GM23248 (cell line): ENCODE measurements around the gene DCAF5. TPM values are rescaled to one million over a fixed set of nuclear protein-coding genes. Genes with fewer than 3 reads are reported as not detected.

Source experiments
- DNase-seq: peaks from one replicate; pipeline ENCODE4 v3.0.0-alpha.2; 2015
- H2AFZ ChIP-seq: fragments of 200-600 bp; sonication (generic); 2 replicates; pipeline ENCODE4 v1.6.1; 2016; ENCODE audit warnings: antibody characterized with exemption
- H3F3A ChIP-seq: fragments of 200-600 bp; sonication (generic); 2 replicates; pipeline ENCODE4 v1.6.1; 2016; ENCODE audit warnings: mild to moderate bottlenecking, antibody characterized with exemption, mixed run types; ENCODE audit not compliant: insufficient read depth
- H3K27ac ChIP-seq: fragments of 200-600 bp; sonication (generic); 2 replicates; pipeline ENCODE4 v1.5.1; 2016; ENCODE audit warnings: mild to moderate bottlenecking
- H3K27me3 ChIP-seq: fragments of 200-600 bp; sonication (generic); replicated peaks from 2 replicates; pipeline ENCODE4 v1.6.1; 2016; ENCODE audit warnings: mild to moderate bottlenecking; ENCODE audit not compliant: insufficient read depth
- H3K36me3 ChIP-seq: fragments of 200-600 bp; sonication (generic); 2 replicates; pipeline ENCODE4 v1.6.1; 2016; ENCODE audit warnings: low read depth, mild to moderate bottlenecking
- H3K4me1 ChIP-seq: fragments of 200-600 bp; sonication (generic); 2 replicates; pipeline ENCODE4 v1.6.1; 2016; ENCODE audit warnings: mild to moderate bottlenecking; ENCODE audit not compliant: insufficient read depth
- H3K4me2 ChIP-seq: fragments of 200-600 bp; sonication (generic); one replicate; pipeline ENCODE4 v1.6.1; 2016; ENCODE audit warnings: mild to moderate bottlenecking; ENCODE audit not compliant: unreplicated experiment
- H3K4me3 ChIP-seq: fragments of 200-600 bp; sonication (generic); 2 replicates; pipeline ENCODE4 v1.5.1; 2016; ENCODE audit warnings: mild to moderate bottlenecking
- H3K79me2 ChIP-seq: fragments of 200-600 bp; sonication (generic); 2 replicates; pipeline ENCODE4 v1.6.1; 2016; ENCODE audit warnings: mild to moderate bottlenecking; ENCODE audit not compliant: insufficient read depth
- H3K9ac ChIP-seq: fragments of 200-600 bp; sonication (generic); 2 replicates; pipeline ENCODE4 v1.6.1; 2016; ENCODE audit warnings: mild to moderate bottlenecking
- H3K9me2 ChIP-seq: fragments of 200-600 bp; sonication (generic); 2 replicates; pipeline ENCODE4 v1.6.1; 2016; ENCODE audit warnings: mixed run types, mild to moderate bottlenecking, moderate library complexity; ENCODE audit not compliant: insufficient read depth
- H3K9me3 ChIP-seq: fragments of 200-600 bp; sonication (generic); one replicate; pipeline ENCODE4 v1.6.1; 2017; ENCODE audit warnings: low read depth
- H4K20me1 ChIP-seq: fragments of 200-600 bp; sonication (generic); 2 replicates; pipeline ENCODE4 v1.6.0; 2016; ENCODE audit not compliant: insufficient read depth
- EZH2 ChIP-seq: fragments of 200-600 bp; sonication (generic); IDR thresholded peaks from 2 replicates; pipeline ENCODE4 v1.6.1; 2018; ENCODE audit warnings: antibody characterized with exemption, mild to moderate bottlenecking; ENCODE audit not compliant: insufficient read depth, poor library complexity, severe bottlenecking
- EZH2phosphoT487 ChIP-seq: fragments of 200-600 bp; sonication (generic); IDR thresholded peaks from 2 replicates; pipeline ENCODE4 v1.6.1; 2018; ENCODE audit warnings: antibody characterized with exemption, moderate library complexity, mild to moderate bottlenecking, low read depth; ENCODE audit not compliant: insufficient read depth
- WGBS, 2 experiments: methylation state at CpG; one replicate each; pipeline ENCODE4 v1.1.6; 2015 to 2017; ENCODE audit warnings: low lambda C conversion rate in 2 of 2, low coverage in 1 of 2; ENCODE audit errors: missing lambda C conversion rate in 2 of 2; 5-methylcytosine and 5-hydroxymethylcytosine counted together
- in situ Hi-C: fragments of 300-500 bp; cut with MboI; formaldehyde crosslinking; loops from 2 replicates; pipeline ENCODE4 v1.15.0; 2020
- polyA plus RNA-seq: library from polyadenylated mRNA; unstranded; fragments of >200 nt; fragmentation: Nextera tagmentation; extraction: Ambion mirVana; gene quantifications from 2 replicates; pipeline ENCODE4 v1.2.1, GENCODE V29; 2016
- total RNA-seq: library from RNA; depleted of rRNA; stranded (reverse); fragments of >200 nt; shearing (Covaris generic); gene quantifications from 2 replicates; pipeline ENCODE4 v1.2.3, GENCODE V29; 2014

The DCAF5 gene
- total and polyA plus RNA-seq, 2 experiments from 2014 or later, result 24.5 to 26.4 TPM

GRCh38 chr14:69013943-69014782 lies 138.8 kb downstream of the DCAF5 start:
- Histone ChIP-seq H3K27me3 (no peaks in the 10 kb centered on the region), H3F3A (peaks cover 8% of the 10 kb centered on the region; the same call in 1 of the 2 replicates), H3K9me3 (no peaks in the 10 kb centered on the region), H3K9me2 (no peaks in the 10 kb centered on the region), H3K36me3 (no peaks in the 10 kb centered on the region), H3K4me2 (no peak overlapping the region), H3K79me2 (no peaks in the 10 kb centered on the region), H3K27ac (no peak overlapping the region), H4K20me1 (no peaks in the 10 kb centered on the region), H3K4me3 (no peak overlapping the region), H3K9ac (no peak overlapping the region), H3K4me1 (peaks cover 9% of the 10 kb centered on the region; the same call in 1 of the 2 replicates), H2AFZ (no peak overlapping the region)
- peak; percentile 60 for DNase-seq
- in situ Hi-C loops, result no loop called here
- TF ChIP-seq EZH2 (no peak), EZH2phosphoT487 (no peak)
- WGBS, 2 experiments, result 85 to 87% methylated on average over 12 of the region's 12 CpGs

DNA sequence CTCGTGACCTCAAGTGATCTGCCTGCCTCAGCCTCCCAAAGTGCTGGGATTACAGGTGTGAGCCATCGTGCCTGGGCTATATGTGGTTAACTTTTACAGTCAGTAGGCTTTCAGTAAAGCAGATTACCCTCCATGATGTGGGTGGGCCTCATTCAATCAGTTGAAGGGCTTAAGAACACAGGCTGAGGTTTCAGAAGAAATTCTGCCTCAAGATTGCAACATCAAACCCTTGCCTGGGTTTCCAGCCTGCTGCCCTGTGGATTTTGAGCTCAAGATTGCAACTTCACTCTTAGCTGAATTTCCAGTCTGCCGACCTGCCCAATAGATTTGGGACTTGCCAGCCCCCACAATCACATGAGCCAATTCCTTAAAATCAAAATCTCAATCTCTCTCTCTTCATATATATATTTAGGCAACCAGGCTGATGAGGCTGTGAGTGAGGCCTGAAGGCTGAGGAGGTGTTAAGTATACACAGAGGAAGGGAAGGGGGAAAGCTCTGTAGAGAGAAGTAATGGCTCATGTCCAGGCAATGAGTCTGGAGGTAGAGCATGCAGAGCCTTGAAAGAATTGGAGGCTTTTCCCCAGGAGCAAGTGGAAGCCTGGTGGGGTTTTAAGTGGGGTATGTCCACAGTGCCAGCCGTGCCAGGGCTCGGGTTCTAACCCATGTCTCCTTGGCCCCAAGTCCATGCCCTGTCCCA lies 140.5 kb downstream of the DCAF5 start:
- H3K4me1 ChIP-seq, result peaks cover 9% of the 10 kb centered on the region; the same call in 1 of the 2 replicates
- no peaks in the 10 kb centered on the region for H3K79me2 ChIP-seq
- no peak overlapping the region for H3K4me3 ChIP-seq
- H3K36me3 ChIP-seq, result no peaks in the 10 kb centered on the region
- H3K27ac ChIP-seq, result 0 out of 2 replicates have a peak overlapping the region, but pooled peaks have one; percentile 38
- peaks cover 8% of the 10 kb centered on the region; the same call in 1 of the 2 replicates for H3F3A ChIP-seq
- no peak overlapping the region for H3K9ac ChIP-seq
- H3K9me2 ChIP-seq, result no peaks in the 10 kb centered on the region
- H2AFZ ChIP-seq, result no peak overlapping the region
- no peaks in the 10 kb centered on the region for H3K9me3 ChIP-seq
- TF ChIP-seq EZH2phosphoT487, result no peak
- TF ChIP-seq EZH2, result no peak
- H3K27me3 ChIP-seq, result no peaks in the 10 kb centered on the region
- 61 to 65% methylated on average over 5 of the region's 5 CpGs for WGBS, 2 experiments
- no peak overlapping the region for H3K4me2 ChIP-seq
- in situ Hi-C loops, result no loop called here
- no peaks in the 10 kb centered on the region for H4K20me1 ChIP-seq
- DNase-seq, result peak; percentile 53

DNA sequence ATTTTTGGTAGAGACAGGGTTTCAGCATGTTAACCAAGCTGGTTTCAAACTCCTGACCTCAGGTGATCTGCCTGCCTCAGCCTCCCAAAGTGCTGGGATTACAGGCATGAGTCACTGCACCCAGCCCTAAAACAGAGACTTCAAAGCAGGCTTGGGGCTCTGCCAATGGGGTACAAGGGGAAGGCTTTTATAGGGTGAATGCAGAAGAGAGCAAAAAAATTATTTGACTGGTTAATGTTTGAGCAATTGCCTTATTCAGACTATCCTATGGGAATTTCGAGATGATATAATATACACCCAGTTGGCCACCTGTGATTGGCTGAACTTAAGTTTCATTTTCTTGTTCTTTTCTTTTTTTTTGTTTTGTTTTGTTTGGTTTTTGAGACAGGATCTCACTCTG lies 142.3 kb downstream of the DCAF5 start:
- H3K36me3 ChIP-seq, result no peaks in the 10 kb centered on the region
- H3F3A ChIP-seq, result peaks cover 8% of the 10 kb centered on the region; the same call in 1 of the 2 replicates
- no peak overlapping the region for H3K9ac ChIP-seq
- in situ Hi-C loops, result no loop called here
- H3K79me2 ChIP-seq, result no peaks in the 10 kb centered on the region
- H3K9me3 ChIP-seq, result no peaks in the 10 kb centered on the region
- H3K4me2 ChIP-seq, result no peak overlapping the region
- TF ChIP-seq EZH2 (no peak), EZH2phosphoT487 (no peak)
- H3K27ac ChIP-seq, result no peak overlapping the region
- peaks cover 13% of the 10 kb centered on the region; the same call in 1 of the 2 replicates for H3K4me1 ChIP-seq
- no peaks in the 10 kb centered on the region for H4K20me1 ChIP-seq
- no peaks in the 10 kb centered on the region for H3K27me3 ChIP-seq
- H3K9me2 ChIP-seq, result no peaks in the 10 kb centered on the region
- no peak overlapping the region for H3K4me3 ChIP-seq
- no peak overlapping the region for H2AFZ ChIP-seq
- DNase-seq, result peak; percentile 13
- 62 to 63% methylated on average over 1 of the region's 1 CpG for WGBS, 2 experiments

- no peak overlapping the region for H2AFZ ChIP-seq
- no peaks in the 10 kb centered on the region for H3K79me2 ChIP-seq
- no peaks in the 10 kb centered on the region for H3K9me3 ChIP-seq
- TF ChIP-seq EZH2phosphoT487 (no peak), EZH2 (no peak)
- peaks cover 18% of the 10 kb centered on the region for H3K4me1 ChIP-seq
- no peaks in the 10 kb centered on the region for H3K27me3 ChIP-seq
- in situ Hi-C loops, result no loop called here
- peak; percentile 30 for DNase-seq
- no peaks in the 10 kb centered on the region for H3K9me2 ChIP-seq
- H3K4me2 ChIP-seq, result no peak overlapping the region
- no peak overlapping the region for H3K4me3 ChIP-seq
- H3F3A ChIP-seq, result peaks cover 20% of the 10 kb centered on the region
- no peak overlapping the region for H3K27ac ChIP-seq
- WGBS, 2 experiments, result 28 to 29% methylated on average over 1 of the region's 1 CpG
- H4K20me1 ChIP-seq, result no peaks in the 10 kb centered on the region
- H3K9ac ChIP-seq, result no peak overlapping the region
- no peaks in the 10 kb centered on the region for H3K36me3 ChIP-seq
Measured at GRCh38 chr14:69008421-69008884, 144.5 kb downstream of the DCAF5 start.
